Gastroesophageal sphincter (tissue), 4 donors: Measurements from ENCODE around the gene CFAP410. TPM values are rescaled to one million over a fixed set of nuclear protein-coding genes. Genes with fewer than 3 reads are reported as not detected.

Experiments
- ATAC-seq: fragments of 150-250 bp; one replicate; pipeline ENCODE4 v1.9.1; 2016; ENCODE audit warnings: mild to moderate bottlenecking, moderate library complexity
- H3K27ac ChIP-seq, 4 donors: fragments of 200-600 bp; sonication (generic) in 3 of 4; 1 replicate in 3 of 4; 2 replicates in 1 of 4; pipeline ENCODE4 v1.5.1; 2016 to 2019
- H3K27me3 ChIP-seq: fragments of 200-600 bp; sonication (generic); one replicate; pipeline ENCODE4 v1.5.1; 2019
- H3K36me3 ChIP-seq, 2 donors: fragments of 200-600 bp; sonication (generic); one replicate each; pipeline ENCODE4 v1.5.1; 2019; ENCODE audit warnings: control low read depth in 1 of 2
- H3K4me1 ChIP-seq, 3 donors: fragments of 200-600 bp; sonication (generic); 1 replicate in 2 of 3; 2 replicates in 1 of 3; pipeline ENCODE4 v1.5.1; 2016 to 2019; ENCODE audit warnings: control low read depth in 2 of 3
- H3K4me3 ChIP-seq, 2 donors: fragments of 200-600 bp; sonication (generic); one replicate each; pipeline ENCODE4 v1.5.1; 2019; ENCODE audit warnings: mild to moderate bottlenecking in 1 of 2, moderate library complexity in 1 of 2
- H3K9me3 ChIP-seq, 3 donors: fragments of 200-600 bp; sonication (generic); one replicate each; pipeline ENCODE4 v1.5.1; 2017 to 2019; ENCODE audit warnings: control low read depth in 2 of 3
- CTCF ChIP-seq, 4 experiments: fragments of 200-600 bp in 2 of 4; fragments of 450-650 bp in 2 of 4; sonication (generic) in 1 of 4; IDR thresholded peaks; one replicate each; pipeline ENCODE4 v1.5.1; 2017 to 2019; ENCODE audit warnings: antibody characterized with exemption in 4 of 4, mild to moderate bottlenecking in 2 of 4, moderate library complexity in 2 of 4
- EP300 ChIP-seq: sonication (generic); formaldehyde crosslinking; IDR thresholded peaks from one replicate; pipeline ENCODE4 v1.6.1; 2017; ENCODE audit warnings: antibody characterized with exemption, mild to moderate bottlenecking
- POLR2A ChIP-seq, 2 donors: fragments of 450-650 bp; IDR thresholded peaks; one replicate each; pipeline ENCODE4 v1.6.1; 2017; ENCODE audit warnings: antibody characterized with exemption in 2 of 2, mild to moderate bottlenecking in 2 of 2, moderate library complexity in 1 of 2
- POLR2AphosphoS5 ChIP-seq: sonication (generic); formaldehyde crosslinking; IDR thresholded peaks from one replicate; pipeline ENCODE4 v1.6.1; 2017; ENCODE audit warnings: antibody characterized with exemption
- WGBS, 2 donors: methylation state at CpG; one replicate each; pipeline ENCODE4 v1.1.5; 2018; ENCODE audit warnings: low coverage in 1 of 2; 5-methylcytosine and 5-hydroxymethylcytosine counted together
- total RNA-seq, 4 donors: library from RNA; depleted of rRNA; stranded (reverse); fragments of >200 nt; gene quantifications; one replicate each; pipeline ENCODE4 v1.1.0, GENCODE V29; 2016

Gene CFAP410
- total RNA-seq, 4 donors from 2014 or later = 26.2 to 35.0 (median 30.2) TPM

- no peak for ATAC-seq
- Histone ChIP-seq H3K4me3 (no peak overlapping the region), H3K4me1 (peaks cover 0 to 6% (median 0%) of the 10 kb centered on the region in 3 donors), H3K36me3 (peaks cover 0 to 100% of the 10 kb centered on the region in 2 donors), H3K27me3 (no peaks in the 10 kb centered on the region), H3K27ac (no peak overlapping the region), H3K9me3 (no peaks in the 10 kb centered on the region)
- WGBS, 2 donors = no CpG with 5 or more reads among the region's 22 CpGs
- no peak for TF ChIP-seq POLR2AphosphoS5
- TF ChIP-seq EP300 = no peak
- TF ChIP-seq CTCF (IDR thresholded peaks at IDR 0.05) = no peak
- no peak for TF ChIP-seq POLR2A (IDR thresholded peaks at IDR 0.05)
These were observed 27.1 kb downstream of the CFAP410 start for GRCh38 chr21:44312089-44312488.

GRCh38 chr21:44310628-44311507 is 28.3 kb downstream of the CFAP410 start:
- 87 to 100% methylated on average over 4 to 12 of the region's 28 CpGs for WGBS, 2 donors

GRCh38 chr21:44306936-44307704 is 32.1 kb downstream of the CFAP410 start:
- Histone ChIP-seq H3K27ac (peak overlapping the region in 1 of 4 donors; percentile 20), H3K27me3 (no peaks in the 10 kb centered on the region), H3K4me1 (peaks cover 0 to 53% (median 12%) of the 10 kb centered on the region in 3 donors), H3K9me3 (no peaks in the 10 kb centered on the region), H3K4me3 (no peak overlapping the region), H3K36me3 (peaks cover 0 to 61% of the 10 kb centered on the region in 2 donors)
- TF ChIP-seq EP300 (no peak), POLR2A (IDR thresholded peaks at IDR 0.05) (no peak), POLR2AphosphoS5 (no peak), CTCF (IDR thresholded peaks at IDR 0.05) (no peak)
- WGBS, 2 donors = 86 to 87% methylated on average over 7 to 8 of the region's 21 CpGs
- no peak for ATAC-seq

More at GRCh38 chr21:44310628-44311507, 28.3 kb downstream of the CFAP410 start:
- Histone ChIP-seq H3K4me1 (peaks cover 0 to 16% (median 0%) of the 10 kb centered on the region in 3 donors), H3K4me3 (no peak overlapping the region), H3K27ac (no peak overlapping the region), H3K9me3 (no peaks in the 10 kb centered on the region), H3K36me3 (peaks cover 0 to 98% of the 10 kb centered on the region in 2 donors), H3K27me3 (no peaks in the 10 kb centered on the region)
- ATAC-seq = no peak
- TF ChIP-seq POLR2AphosphoS5 (no peak), POLR2A (IDR thresholded peaks at IDR 0.05) (no peak), EP300 (no peak), CTCF (IDR thresholded peaks at IDR 0.05) (no peak)

GRCh38 chr21:44305691-44306090 is 33.5 kb downstream of the CFAP410 start:
- Histone ChIP-seq H3K9me3 (no peaks in the 10 kb centered on the region), H3K4me1 (peaks cover 0 to 68% (median 23%) of the 10 kb centered on the region in 3 donors), H3K36me3 (peaks cover 0 to 47% of the 10 kb centered on the region in 2 donors), H3K27ac (peak overlapping the region in 1 of 4 donors; percentile 20), H3K27me3 (no peaks in the 10 kb centered on the region), H3K4me3 (no peak overlapping the region)
- no peak for ATAC-seq
- TF ChIP-seq EP300 (no peak), POLR2A (IDR thresholded peaks at IDR 0.05) (no peak), POLR2AphosphoS5 (no peak), CTCF (IDR thresholded peaks at IDR 0.05) (no peak)
- 71% methylated on average over 7 of the region's 9 CpGs; no CpG with 5 or more reads in 1 of the 2 donors for WGBS, 2 donors
